Glomerular endothelial cell (primary cell): ENCODE measurements around the gene EHBP1L1. TPM values are rescaled to one million over a fixed set of nuclear protein-coding genes. Genes with fewer than 3 reads are reported as not detected.

Experiments
- DNase-seq: peaks from one replicate; pipeline ENCODE4 v3.0.0-alpha.2; 2011; ENCODE audit warnings: low read depth, low spot score; ENCODE audit errors: extremely low read depth
- total RNA-seq: library from RNA; depleted of rRNA; stranded (reverse); fragments of >200 nt; gene quantifications from 2 replicates; pipeline ENCODE4 v1.2.3, GENCODE V29; 2015

EHBP1L1 gene
- total RNA-seq, 1 donor from 2014 or later: 27.8 TPM

DNA sequence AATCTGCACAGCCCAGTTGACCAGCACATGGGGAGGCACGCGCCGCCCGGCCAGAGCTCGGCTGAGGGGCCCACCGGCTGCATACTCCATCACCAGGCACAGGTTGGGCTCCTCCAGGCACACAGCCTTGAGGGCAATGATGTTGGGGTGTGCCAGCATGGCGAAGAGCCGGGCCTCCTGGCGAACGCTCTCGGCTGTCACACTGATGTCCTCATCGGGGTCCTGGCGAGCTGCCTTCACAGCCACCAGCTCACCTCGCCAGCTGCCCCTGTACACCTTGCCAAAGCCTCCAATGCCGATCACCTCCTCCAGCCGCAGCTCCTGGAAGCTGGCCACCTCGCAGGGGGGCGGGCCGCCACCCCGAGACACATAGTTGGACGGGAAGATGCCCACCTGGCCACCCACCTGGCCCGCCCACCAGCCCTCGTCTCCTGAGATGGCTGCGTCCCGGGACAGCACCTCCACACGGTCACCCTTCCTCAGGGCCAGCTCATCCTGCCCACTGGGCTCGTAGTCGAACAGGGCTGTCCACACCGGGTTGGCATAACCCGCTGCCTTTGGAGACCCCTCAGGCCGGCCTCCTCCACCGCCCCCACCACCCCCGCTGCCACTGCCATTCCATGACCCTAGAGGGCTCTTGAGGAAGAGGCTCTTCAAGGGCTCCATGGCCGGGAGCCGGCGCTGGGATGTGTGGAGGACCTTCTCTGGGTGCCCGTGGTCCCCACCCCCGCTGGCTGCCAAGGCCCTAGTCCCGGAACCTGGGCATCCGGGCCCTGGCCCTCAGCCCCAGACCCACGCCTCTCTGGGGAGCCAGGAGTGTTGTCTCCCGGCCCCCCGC, 37.5 kb downstream of the EHBP1L1 start:
- DNase-seq: no peak

DNA sequence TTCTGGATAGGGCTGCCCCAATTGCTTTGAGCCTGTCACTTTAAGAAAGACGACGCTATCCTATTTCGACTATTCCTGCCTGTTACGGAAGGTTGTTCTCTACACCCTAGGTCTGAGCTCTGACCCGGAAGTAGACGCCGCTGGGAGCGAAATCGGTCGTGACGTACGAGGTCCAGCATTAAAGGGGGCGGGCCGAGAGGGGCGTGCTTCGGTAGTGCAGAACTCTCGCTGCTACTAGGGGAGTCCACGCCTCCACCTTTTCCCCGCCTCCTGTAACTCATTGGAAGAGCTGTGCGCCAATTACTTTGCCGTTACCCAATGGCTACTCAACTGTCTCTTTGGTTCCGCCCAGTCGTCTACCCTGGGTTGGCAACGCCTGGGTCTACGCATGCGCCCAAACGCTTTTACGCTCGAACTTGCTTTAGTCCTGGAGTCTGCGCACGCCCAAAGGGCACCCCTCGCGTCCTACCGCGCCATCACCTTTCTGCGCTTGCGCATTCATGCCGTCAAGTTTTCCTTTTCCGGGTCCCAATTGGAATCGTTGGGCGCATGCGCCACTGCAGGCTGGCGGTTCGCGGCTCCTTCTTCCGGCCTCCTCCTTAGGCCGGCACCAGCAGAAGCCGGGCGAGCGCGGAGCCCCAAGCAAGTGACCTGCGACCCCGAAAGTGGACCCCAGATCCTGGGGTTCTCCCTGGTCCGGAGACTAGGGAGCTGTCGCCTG, 39.5 kb downstream of the EHBP1L1 start, which contains the start of gene PCNX3:
Gene PCNX3, plus strand, starts transcription at position 548 of the 721 bp plus-strand sequence. CDS start 536 bp downstream, outside the sequence.
- DNase-seq: peak; percentile 100

DNA sequence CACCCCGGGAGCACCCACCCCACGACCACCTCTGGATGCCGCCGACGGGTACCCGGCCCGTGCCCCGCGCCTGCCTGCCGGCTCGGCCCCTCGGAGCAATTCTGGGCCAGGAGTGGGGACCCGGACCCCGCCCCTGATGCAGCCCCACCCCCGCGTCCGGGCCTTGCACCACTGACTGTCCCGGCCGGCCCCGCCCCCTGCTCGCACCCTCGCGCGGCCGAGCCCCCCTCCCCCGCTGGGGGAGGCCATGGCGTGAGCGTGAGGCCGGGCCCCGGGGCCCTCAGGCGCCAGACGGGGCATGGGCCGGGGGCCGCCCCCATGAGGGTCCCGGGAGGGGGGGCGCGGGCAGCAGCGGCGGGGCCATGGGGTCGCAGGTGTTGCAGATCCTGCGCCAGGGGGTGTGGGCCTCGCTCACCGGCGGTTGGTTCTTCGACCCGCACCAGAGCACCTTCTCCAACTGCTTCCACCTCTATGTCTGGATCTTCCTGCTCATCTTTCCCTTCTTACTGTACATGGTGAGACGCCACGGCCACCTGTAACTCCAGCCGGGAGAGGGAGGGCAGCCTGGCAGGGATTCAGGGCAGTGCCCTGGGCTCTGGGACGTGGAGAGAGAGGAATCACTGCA, 40.2 kb downstream of the EHBP1L1 start:
- DNase-seq: no peak

DNA sequence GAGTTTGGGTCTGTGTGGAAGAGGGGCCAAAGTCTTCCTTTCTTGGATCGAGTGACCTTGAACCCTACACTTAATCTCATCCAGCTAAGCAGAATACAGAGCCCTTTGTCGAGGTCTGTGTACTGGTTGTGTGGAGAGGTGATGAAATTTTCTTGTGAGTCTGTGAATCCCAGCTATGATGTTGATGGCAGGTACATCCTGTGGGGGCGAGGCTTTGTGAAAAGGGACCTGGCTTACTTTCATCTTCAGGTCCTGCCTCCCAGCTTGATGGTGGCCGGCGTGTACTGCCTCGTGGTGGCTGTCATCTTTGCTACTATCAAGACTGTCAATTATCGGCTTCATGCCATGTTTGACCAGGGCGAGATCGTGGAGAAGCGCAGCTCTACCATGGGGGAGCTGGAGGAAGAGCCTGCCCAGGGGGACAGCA, 40.7 kb downstream of the EHBP1L1 start:
- no peak for DNase-seq

DNA sequence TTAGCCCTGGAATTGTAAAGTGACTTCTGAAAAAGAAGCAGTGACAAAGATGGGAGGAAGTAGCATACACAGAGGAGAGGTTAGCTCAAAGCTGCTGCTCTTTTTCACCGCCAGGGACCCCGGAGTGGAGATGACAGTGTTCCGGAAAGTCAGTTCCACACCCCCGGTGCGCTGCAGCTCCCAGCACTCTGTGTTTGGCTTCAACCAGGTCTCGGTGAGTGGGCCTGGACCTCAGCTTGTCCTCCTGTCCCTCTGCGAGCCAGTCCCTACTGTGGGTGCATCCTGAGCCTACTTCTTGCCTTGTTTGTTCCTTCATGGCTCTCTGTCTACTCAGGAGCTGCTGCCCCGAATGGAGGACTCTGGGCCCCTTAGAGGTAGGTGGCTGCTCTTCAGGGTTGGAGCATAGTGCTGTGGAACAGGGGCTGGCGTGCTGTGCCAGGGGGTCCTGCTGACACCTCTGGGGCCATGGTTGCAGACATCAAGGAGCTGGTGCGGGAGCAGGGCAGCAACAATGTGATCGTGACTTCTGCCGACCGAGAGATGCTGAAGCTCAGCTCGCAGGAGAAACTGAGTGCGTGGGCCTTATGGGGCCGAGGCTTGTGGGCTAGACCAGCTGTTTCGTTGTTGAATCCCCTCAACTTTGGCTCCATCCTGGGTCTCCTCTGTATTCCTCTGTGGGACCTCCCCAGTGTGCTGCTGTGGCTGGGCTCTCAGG, 41.4 kb downstream of the EHBP1L1 start:
- no peak for DNase-seq

DNA sequence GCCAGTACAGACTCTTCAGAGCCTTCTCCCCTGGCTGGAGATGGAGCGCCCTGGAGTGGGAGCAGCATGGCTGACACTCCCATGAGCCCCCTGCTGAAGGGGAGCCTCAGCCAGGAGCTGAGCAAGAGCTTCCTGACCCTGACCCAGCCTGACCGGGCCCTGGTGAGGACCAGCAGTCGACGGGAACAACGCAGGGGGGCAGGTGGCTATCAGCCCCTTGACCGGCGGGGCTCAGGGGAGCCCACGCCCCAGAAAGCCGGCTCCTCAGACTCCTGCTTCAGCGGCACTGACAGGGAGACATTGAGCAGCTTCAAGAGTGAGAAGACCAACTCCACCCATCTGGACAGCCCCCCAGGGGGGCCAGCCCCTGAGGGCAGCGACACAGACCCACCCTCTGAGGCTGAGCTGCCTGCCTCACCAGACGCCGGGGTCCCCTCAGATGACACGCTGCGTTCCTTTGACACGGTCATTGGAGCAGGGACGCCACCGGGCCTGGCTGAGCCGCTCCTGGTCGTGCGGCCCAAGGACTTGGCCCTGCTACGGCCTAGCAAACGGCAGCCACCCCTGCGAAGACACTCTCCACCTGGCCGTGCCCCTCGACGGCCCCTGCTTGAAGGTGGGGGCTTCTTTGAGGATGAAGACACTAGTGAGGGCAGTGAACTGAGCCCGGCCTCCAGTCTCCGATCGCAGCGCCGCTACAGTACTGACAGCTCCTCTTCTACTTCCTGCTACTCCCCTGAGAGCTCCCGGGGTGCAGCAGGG, 42.3 kb downstream of the EHBP1L1 start:
- no peak for DNase-seq

DNA sequence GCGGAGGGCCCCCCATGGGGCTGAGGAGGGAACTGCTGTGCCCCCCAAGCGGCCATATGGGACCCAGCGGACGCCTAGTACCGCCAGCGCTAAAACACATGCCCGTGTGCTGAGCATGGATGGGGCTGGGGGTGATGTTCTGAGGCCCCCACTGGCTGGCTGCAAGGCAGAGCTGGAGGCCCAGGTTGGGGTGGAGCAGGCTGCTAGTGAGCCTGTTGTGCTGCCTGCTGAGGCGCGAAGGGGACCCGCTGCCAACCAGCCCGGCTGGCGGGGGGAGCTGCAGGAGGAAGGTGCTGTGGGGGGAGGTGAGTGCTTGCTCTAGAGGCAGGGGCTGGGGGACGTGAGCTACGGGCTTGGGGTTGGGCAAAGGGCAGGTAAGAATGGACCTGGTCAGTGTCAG, 42.9 kb downstream of the EHBP1L1 start:
- no peak for DNase-seq

DNA sequence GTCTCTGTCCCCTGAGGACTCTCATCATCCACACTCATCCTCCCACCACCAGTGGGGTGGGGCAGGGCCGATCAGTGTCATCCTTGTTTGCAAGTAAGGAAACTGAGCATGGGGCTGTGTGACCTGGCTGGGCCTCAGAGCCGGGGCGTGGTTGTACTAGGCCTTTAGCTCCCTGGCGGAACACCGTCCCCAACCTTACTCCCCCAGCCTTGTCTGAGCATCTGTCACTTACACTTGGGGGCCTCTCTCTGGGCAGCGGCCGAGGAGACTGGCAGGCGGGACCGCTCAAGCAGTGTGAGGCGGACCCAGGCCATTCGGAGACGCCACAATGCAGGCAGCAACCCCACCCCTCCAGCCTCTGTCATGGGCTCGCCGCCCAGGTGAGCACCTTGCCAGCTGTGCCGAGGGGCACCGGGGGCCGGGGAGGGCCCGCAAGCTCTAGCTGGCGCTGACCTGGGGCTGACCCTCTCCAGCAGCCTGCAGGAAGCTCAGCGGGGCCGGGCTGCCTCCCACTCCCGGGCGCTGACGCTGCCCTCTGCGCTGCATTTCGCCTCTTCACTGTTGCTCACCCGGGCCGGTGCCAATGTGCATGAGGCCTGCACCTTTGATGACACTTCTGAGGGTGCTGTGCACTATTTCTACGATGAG, 43.6 kb downstream of the EHBP1L1 start:
- DNase-seq: no peak

DNA sequence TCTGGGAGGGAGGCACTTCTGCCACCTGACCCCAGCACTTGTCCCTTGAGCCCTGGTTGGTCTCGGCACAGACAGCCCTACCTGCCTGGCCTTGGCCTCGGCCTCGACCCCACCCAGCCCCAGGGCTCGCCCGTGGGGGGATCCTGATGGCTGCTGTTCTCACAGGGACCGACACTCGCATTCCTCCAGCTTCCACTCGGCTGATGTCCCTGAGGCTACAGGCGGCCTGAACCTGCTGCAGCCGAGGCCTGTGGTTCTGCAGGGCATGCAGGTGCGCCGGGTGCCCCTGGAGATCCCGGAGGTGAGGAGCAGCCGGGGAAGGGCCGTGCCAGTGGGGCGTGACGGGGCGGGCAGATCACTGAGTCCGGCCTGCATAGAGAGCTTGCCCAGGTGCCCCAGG, 44.8 kb downstream of the EHBP1L1 start:
- DNase-seq: no peak

DNA sequence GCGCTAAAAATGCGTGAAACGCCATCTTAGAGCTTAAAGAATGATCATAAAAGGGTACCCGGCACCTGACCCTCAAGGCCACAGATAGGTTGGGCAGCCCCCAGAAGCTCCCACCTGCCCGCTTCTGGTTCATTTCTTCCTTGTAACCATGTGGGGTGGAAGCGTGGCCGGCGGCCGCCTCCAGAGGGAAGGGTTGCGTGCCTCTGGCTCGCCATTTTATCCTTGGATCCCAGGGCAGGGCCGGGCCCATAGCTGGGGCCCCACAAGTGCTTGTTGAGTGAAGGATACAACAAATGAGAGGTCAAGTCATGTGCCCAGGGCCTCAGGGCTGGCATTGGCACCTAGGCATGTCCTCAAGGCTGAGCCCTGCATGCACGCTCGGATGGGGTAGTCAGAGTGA, 45.6 kb downstream of the EHBP1L1 start:
- DNase-seq: no peak

DNA sequence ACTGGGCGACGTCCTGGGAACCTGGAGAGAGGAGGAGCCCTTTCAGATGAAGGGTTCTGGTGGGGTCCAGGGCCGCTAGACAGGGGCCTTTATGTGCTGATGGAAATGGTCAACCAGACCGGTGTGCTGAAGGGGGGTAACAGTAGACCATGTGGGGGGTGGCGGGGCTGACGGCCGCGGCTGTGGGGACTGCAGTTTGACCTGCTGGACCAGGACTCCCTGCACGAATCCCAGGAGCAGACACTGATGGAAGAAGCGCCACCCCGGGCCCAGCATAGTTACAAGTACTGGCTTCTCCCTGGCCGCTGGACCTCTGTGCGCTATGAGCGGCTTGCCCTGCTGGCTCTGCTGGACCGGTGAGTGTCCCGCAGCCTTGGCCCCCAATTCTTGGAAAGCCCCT, 46.2 kb downstream of the EHBP1L1 start:
- no peak for DNase-seq

DNA sequence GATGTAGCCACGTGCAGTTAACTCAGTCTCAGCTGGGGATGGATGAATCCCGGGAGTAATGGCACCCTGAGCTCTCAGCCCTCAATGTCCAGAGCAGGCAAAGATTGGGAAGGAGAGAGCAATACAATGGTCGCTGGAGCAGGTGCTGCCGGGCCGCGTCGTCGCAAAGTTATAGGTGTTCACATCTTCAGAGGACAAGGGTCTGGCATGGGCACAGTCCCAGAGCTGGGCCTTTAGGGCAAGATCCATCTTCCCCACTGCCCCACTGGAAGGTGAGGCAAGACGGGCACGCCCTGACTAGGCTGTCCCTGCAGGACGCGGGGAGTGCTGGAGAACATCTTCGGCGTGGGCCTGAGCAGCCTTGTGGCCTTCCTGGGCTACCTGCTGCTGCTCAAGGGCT, 47.3 kb downstream of the EHBP1L1 start:
- no peak for DNase-seq

DNA sequence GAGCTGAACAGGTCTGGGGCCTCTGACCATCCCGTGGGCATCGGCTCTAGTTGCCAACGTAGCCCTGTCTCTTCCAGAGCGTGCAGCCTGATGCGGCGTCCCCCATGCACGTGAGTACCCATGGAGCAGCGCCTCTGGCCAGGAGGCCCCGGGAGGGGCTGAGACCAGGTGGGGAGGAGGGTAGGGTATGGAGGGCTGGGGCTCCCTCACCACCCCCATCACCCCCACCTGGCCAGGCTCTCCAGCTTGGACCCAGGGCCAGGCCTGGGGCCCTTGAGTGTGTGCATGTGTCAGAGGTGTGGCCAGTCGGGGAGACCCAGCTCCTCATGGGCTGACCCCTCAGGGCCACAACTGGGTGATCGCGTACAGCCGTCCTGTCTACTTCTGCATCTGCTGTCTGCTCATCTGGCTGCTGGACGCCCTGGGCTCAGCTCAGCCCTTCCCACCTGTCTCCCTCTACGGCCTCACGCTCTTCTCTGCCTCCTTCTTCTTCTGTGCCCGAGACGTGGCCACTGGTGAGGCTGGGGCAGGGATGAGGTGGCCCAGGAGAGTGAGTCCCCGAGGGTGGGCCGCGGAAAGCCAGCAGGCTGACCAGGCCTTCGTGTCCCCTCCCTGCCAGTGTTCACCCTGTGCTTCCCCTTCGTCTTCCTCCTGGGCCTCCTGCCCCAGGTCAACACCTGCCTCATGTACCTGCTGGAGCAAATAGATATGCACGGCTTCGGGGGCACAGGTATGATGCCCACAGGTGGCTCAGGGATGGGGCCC, 48.2 kb downstream of the EHBP1L1 start:
- DNase-seq: no peak

DNA sequence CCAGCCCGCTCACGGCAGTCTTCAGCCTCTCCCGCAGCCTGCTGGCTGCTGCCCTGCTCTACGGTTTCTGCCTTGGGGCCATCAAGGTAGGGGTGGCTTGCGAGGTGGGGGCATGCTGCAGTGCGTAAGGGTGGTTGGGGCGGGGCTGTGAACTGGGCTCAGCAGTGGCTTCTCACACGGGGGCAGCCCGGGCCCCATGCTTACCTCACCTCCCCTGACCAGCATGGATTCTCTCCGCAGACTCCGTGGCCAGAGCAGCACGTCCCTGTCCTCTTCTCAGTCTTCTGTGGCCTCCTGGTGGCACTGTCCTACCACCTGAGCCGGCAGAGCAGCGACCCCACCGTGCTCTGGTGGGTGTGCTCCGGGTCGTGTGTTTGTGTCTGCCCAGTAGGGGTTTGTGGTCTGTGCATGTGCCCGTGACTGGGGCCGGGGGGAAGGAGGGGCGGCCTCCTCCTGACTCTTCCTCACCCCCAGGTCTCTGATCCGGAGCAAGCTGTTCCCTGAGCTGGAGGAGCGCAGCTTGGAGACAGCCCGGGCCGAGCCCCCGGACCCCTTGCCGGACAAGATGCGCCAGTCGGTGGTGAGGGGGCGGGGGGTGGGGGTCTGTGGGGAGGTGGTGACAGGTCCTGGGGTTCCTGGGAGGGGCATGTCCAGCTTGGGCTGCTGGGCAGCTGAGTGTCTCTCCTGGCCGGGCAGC, 49.2 kb downstream of the EHBP1L1 start:
- no peak for DNase-seq

DNA sequence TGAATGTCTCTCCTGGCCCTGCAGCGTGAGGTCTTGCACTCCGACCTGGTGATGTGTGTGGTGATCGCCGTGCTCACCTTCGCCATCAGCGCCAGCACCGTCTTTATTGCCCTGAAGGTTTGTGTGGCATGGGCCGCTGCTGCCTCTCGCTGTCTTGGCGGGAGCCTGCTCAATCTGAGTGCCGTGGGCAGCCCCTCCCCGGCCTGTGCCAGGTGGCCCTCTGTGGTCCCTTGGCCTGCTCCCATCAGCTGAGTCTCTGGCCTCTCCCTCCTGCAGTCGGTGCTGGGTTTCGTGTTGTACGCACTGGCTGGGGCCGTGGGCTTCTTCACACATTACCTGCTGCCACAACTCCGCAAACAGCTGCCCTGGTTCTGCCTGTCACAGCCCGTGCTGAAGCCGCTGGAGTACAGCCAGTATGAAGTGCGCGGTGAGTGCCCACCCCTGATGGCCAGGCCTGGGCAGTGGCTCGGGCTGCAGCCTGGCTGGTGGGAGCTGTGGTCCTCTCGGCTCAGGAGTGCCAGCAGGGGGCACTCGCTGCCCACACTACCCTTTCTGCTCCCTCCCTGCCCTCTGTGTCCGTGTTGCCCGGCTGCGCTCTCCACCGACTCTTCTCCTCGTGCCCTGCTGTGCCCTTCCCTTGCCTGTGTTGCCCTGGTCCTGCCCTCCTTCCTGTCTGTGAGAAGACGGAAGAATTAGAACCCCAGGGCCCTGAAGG, 49.9 kb downstream of the EHBP1L1 start:
- DNase-seq: no peak

DNA sequence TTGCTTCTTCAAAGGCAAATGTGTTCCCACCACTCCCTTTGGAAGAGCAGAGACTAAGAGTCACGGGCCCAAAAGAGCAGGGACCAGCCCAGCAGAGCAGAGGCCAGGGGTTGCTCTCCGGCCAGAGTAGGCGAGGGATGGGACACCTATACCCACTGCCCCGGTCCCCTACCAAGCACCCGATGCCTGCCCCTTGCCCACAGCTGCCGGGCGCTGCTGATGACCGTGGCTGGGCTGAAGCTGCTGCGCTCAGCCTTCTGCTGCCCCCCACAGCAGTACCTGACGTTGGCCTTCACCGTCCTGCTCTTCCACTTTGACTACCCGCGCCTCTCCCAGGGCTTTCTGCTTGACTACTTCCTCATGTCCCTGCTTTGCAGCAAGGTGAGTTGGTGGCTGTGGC, 51.3 kb downstream of the EHBP1L1 start:
- no peak for DNase-seq

DNA sequence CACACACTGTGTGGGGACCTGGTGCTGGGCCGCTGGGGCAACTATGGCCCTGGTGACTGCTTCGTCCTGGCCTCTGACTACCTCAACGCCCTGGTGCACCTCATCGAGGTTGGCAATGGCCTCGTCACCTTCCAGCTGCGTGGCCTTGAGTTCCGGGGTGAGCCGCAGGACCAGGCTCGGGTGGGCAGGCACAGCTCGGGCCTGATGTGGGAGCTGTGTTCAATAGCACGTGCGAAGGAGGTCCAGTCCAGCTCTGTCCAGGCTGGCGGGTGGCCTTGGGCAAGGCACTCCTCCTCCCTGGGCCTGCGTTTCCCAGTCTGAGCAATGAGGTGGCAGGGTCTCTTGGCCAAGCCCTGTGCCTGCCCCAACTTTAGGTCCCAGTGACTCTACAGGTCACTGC, 53.7 kb downstream of the EHBP1L1 start:
- no peak for DNase-seq

DNA sequence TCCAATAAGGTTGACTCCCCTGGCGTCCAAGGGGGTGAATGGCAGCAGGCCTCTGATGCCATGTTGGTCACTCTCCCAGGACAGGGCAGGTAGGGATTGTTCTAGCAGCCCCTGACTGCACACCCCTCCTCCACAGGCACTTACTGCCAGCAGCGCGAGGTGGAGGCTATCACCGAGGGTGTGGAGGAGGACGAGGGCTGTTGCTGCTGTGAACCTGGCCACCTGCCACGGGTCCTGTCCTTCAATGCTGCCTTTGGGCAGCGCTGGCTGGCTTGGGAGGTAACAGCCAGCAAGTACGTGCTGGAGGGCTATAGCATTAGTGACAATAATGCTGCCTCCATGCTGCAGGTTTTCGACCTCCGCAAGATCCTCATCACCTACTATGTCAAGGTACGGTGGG, 54.4 kb downstream of the EHBP1L1 start:
- DNase-seq: no peak
